GM21576 (cell line): ENCODE results near the gene AEBP1.

Source experiments
- ATAC-seq: cut with Tn5 transposase; IDR thresholded peaks from one replicate; pipeline ENCODE4 v1.9.1; 2021; ENCODE audit warnings: mild to moderate bottlenecking, moderate library complexity; ENCODE audit not compliant: unreplicated experiment

AEBP1 gene

GRCh38 chr7:44102846-44103565 lies 1.1 kb upstream of the AEBP1 start:
- ATAC-seq = no peak

- ATAC-seq = no peak
These were observed 601 bp upstream of the AEBP1 start for GRCh38 chr7:44103566-44103922.

- ATAC-seq = no peak
These were observed 971 bp downstream of the AEBP1 start for GRCh38 chr7:44104860-44105771.

- no peak for ATAC-seq
These were observed 1.7 kb downstream of the AEBP1 start for GRCh38 chr7:44105832-44106231.

GRCh38 chr7:44106311-44107065 lies 2.3 kb downstream of the AEBP1 start:
- no peak for ATAC-seq

GRCh38 chr7:44107116-44107960 lies 3.2 kb downstream of the AEBP1 start:
- no peak for ATAC-seq

GRCh38 chr7:44107961-44108767 lies 4.0 kb downstream of the AEBP1 start:
- ATAC-seq = no peak

- ATAC-seq = no peak
These were observed 4.9 kb downstream of the AEBP1 start for GRCh38 chr7:44108768-44109750.

GRCh38 chr7:44109991-44110390 lies 5.8 kb downstream of the AEBP1 start:
- ATAC-seq = no peak

- ATAC-seq = no peak
These were observed 6.8 kb downstream of the AEBP1 start for GRCh38 chr7:44110719-44111635.

- ATAC-seq = no peak
These were observed 7.6 kb downstream of the AEBP1 start for GRCh38 chr7:44111761-44112160.

GRCh38 chr7:44112231-44112996 lies 8.3 kb downstream of the AEBP1 start:
- ATAC-seq = no peak

GRCh38 chr7:44112997-44113763 lies 9.0 kb downstream of the AEBP1 start:
- ATAC-seq = no peak

- ATAC-seq = no peak
These were observed 9.7 kb downstream of the AEBP1 start for GRCh38 chr7:44113764-44114354.

GRCh38 chr7:44114586-44115310 lies 10.6 kb downstream of the AEBP1 start:
- ATAC-seq = no peak
